DND-41 (cell line): ENCODE results near the gene TOR1B.

Source experiments
- ATAC-seq: fragments of 200-7000 bp; cut with Tn5 transposase; 3 replicates; pipeline ENCODE4 v1.9.1; 2021; ENCODE audit warnings: low read depth; ENCODE audit not compliant: insufficient read depth
- DNase-seq: peaks from one replicate; pipeline ENCODE4 v3.0.0-alpha.2; 2020
- H2AFZ ChIP-seq: 2 replicates; pipeline ENCODE4 v1.6.0; 2012; ENCODE audit warnings: low read depth, low read length
- H3K27ac ChIP-seq: 2 replicates; pipeline ENCODE4 v1.5.1; 2012; ENCODE audit warnings: low read length, inconsistent platforms
- H3K27me3 ChIP-seq: fragments of 200-600 bp; sonication (generic); 2 replicates; pipeline ENCODE4 v1.6.0; 2012; ENCODE audit warnings: low read length, mild to moderate bottlenecking, inconsistent platforms; ENCODE audit not compliant: insufficient read depth, poor library complexity
- H3K36me3 ChIP-seq: 2 replicates; pipeline ENCODE4 v1.5.1; 2012; ENCODE audit warnings: low read length, inconsistent platforms; ENCODE audit not compliant: insufficient read depth
- H3K4me1 ChIP-seq: 2 replicates; pipeline ENCODE4 v1.5.1; 2012; ENCODE audit warnings: mild to moderate bottlenecking, low read length; ENCODE audit not compliant: insufficient read depth
- H3K4me2 ChIP-seq: 2 replicates; pipeline ENCODE4 v1.6.0; 2012; ENCODE audit warnings: mild to moderate bottlenecking, moderate library complexity, low read length, inconsistent platforms; ENCODE audit not compliant: insufficient read depth
- H3K4me3 ChIP-seq, 2 experiments: fragments of 200-600 bp in 1 of 2; shearing (Covaris generic) in 1 of 2; 2 replicates each; pipeline ENCODE4 v1.5.1; 2012 to 2016; ENCODE audit warnings: inconsistent platforms in 2 of 2, low read length in 2 of 2, mild to moderate bottlenecking in 2 of 2, low read depth in 1 of 2, moderate library complexity in 1 of 2
- H3K79me2 ChIP-seq: 2 replicates; pipeline ENCODE4 v1.6.0; 2012; ENCODE audit warnings: low read length, inconsistent platforms; ENCODE audit not compliant: insufficient read depth
- H3K9ac ChIP-seq: 2 replicates; pipeline ENCODE4 v1.6.0; 2012; ENCODE audit warnings: low read depth, mild to moderate bottlenecking, inconsistent platforms, low read length, moderate library complexity
- H3K9me3 ChIP-seq: 2 replicates; pipeline ENCODE4 v1.5.1; 2012; ENCODE audit warnings: low read length, moderate library complexity, mild to moderate bottlenecking, inconsistent platforms; ENCODE audit not compliant: insufficient read depth, severe bottlenecking
- H4K20me1 ChIP-seq: 2 replicates; pipeline ENCODE4 v1.6.0; 2012; ENCODE audit warnings: low read length; ENCODE audit not compliant: insufficient read depth
- EZH2 ChIP-seq: IDR thresholded peaks from 3 replicates; pipeline ENCODE4 v1.6.1; 2012; ENCODE audit warnings: borderline replicate concordance, low read depth, mild to moderate bottlenecking, moderate library complexity, low read length, inconsistent platforms; ENCODE audit not compliant: severe bottlenecking
- TF ChIP-seq, protein P1 (sequence below): IDR thresholded peaks from 2 replicates; pipeline ENCODE4 v1.5.1; 2012; ENCODE audit warnings: borderline replicate concordance, low read length, moderate library complexity, mild to moderate bottlenecking; ENCODE audit not compliant: poor library complexity, severe bottlenecking; ENCODE audit errors: extremely low read depth

Gene TOR1B

DNA sequence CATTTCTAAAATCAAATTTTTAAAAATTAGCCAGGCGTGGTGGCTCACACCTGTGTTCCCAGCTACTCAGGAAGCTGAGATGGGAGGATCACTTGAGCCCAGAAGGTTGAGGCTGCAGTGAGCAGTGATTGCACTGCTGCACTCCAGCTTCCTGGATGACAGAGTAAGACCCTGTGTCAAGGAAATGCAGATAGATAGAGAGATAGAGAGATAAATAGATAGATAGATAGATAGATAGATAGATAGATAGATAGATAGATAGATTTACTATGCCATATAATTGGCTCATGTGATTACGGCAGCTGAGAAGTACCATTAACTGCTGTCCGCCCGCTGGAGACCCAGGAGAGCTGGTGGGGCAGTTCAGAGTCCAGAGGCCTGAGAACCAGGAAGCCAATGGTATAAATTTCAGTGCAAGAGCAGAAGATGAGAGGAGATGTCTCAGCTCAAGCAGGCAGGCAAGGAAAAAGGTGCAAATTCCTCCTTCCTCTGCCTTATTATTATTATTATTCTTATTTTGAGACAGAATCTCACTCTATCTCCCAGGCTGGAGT is 37.1 kb upstream of the TOR1B start:
- Histone ChIP-seq H3K27ac (no peak overlapping the region), H3K79me2 (no peaks in the 10 kb centered on the region), H3K9ac (no peak overlapping the region), H3K4me1 (no peaks in the 10 kb centered on the region), H2AFZ (no peak overlapping the region), H3K36me3 (no peaks in the 10 kb centered on the region), H3K9me3 (no peaks in the 10 kb centered on the region), H3K27me3 (no peaks in the 10 kb centered on the region), H3K4me3 (no peak overlapping the region), H3K4me2 (no peak overlapping the region), H4K20me1 (no peaks in the 10 kb centered on the region)
- no peak for TF ChIP-seq EZH2
- TF ChIP-seq, protein P1, sequence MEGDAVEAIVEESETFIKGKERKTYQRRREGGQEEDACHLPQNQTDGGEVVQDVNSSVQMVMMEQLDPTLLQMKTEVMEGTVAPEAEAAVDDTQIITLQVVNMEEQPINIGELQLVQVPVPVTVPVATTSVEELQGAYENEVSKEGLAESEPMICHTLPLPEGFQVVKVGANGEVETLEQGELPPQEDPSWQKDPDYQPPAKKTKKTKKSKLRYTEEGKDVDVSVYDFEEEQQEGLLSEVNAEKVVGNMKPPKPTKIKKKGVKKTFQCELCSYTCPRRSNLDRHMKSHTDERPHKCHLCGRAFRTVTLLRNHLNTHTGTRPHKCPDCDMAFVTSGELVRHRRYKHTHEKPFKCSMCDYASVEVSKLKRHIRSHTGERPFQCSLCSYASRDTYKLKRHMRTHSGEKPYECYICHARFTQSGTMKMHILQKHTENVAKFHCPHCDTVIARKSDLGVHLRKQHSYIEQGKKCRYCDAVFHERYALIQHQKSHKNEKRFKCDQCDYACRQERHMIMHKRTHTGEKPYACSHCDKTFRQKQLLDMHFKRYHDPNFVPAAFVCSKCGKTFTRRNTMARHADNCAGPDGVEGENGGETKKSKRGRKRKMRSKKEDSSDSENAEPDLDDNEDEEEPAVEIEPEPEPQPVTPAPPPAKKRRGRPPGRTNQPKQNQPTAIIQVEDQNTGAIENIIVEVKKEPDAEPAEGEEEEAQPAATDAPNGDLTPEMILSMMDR: no peak
- DNase-seq: no peak
- ATAC-seq: no peak

DNA sequence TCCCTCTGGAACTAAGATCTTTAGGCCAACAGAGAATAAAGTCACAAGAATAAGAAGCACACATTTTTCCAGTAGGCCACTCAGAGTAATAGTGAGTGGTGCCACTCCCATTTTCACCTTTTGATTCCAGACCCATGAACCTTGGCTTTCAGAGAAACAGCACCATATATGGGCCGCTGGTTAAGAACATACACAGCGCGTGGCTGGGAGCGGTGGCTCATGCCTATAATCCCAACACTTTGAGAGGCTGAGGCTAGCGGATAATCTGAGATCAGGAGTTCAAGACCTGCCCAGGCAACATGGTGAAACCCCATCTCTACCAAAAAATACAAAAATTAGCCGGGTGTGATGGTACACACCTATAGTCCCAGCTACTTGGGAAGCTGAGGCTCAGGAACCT is 34.5 kb upstream of the TOR1B start:
- no peak overlapping the region for H3K9ac ChIP-seq
- H3K9me3 ChIP-seq: no peaks in the 10 kb centered on the region
- H3K79me2 ChIP-seq: no peaks in the 10 kb centered on the region
- ATAC-seq (no peak), DNase-seq (no peak)
- no peaks in the 10 kb centered on the region for H3K36me3 ChIP-seq
- H2AFZ ChIP-seq: no peak overlapping the region
- H3K4me1 ChIP-seq: no peaks in the 10 kb centered on the region
- no peak overlapping the region for H3K4me2 ChIP-seq
- H3K27ac ChIP-seq: no peak overlapping the region
- no peak for TF ChIP-seq EZH2
- TF ChIP-seq, protein P1: no peak
- H4K20me1 ChIP-seq: no peaks in the 10 kb centered on the region
- H3K27me3 ChIP-seq: no peaks in the 10 kb centered on the region
- no peak overlapping the region for H3K4me3 ChIP-seq

DNA sequence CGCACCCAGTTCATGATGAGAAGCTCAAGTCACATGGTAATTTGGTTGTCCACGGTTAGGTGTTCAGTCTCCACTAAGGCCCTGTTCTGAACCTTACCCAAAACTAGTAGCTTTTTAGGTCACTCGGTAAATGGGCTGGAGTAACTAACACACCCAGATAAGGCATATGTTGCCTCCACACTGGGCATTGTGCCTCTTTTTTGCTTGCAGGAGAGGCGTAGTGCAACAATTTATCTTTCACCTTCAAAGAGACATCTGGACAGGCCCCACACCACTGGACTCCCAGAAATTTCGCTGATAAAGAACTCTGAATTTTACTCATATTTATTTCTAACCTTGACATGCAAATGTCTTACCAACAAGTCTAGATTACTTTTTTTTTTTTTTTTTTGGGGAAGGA is 33.3 kb upstream of the TOR1B start:
- H3K27me3 ChIP-seq: no peaks in the 10 kb centered on the region
- no peak overlapping the region for H2AFZ ChIP-seq
- no peak overlapping the region for H3K4me2 ChIP-seq
- no peaks in the 10 kb centered on the region for H3K9me3 ChIP-seq
- TF ChIP-seq EZH2: no peak
- TF ChIP-seq, protein P1: no peak
- ATAC-seq: no peak
- no peak overlapping the region for H3K4me3 ChIP-seq
- no peaks in the 10 kb centered on the region for H3K79me2 ChIP-seq
- DNase-seq: no peak
- H3K27ac ChIP-seq: no peak overlapping the region
- H4K20me1 ChIP-seq: no peaks in the 10 kb centered on the region
- H3K36me3 ChIP-seq: no peaks in the 10 kb centered on the region
- H3K9ac ChIP-seq: no peak overlapping the region
- H3K4me1 ChIP-seq: no peaks in the 10 kb centered on the region

DNA sequence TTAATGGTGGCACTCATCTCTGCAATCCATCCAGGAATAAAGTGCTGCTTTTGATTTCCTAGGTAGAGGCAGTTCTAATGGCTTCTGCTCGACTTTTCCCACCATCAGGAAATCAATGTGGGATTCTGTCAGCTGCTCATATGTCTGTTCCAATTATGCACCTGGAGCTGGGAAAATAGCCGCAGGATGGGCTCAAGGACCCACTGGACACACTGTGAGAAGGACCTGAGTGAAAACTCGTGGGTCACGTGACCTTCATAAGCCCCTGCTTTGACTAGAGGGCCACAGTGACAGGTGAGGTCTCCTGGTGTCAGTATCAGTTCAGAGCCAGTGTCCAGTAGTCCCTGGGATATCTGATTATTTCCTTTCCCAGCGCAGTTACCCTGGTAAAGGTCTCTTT is 32.2 kb upstream of the TOR1B start:
- Histone ChIP-seq H3K4me3 (no peak overlapping the region), H3K27ac (no peak overlapping the region), H3K4me1 (no peaks in the 10 kb centered on the region), H3K36me3 (no peaks in the 10 kb centered on the region), H3K9ac (no peak overlapping the region), H3K4me2 (no peak overlapping the region), H3K79me2 (no peaks in the 10 kb centered on the region), H4K20me1 (no peaks in the 10 kb centered on the region), H2AFZ (no peak overlapping the region), H3K9me3 (no peaks in the 10 kb centered on the region), H3K27me3 (no peaks in the 10 kb centered on the region)
- TF ChIP-seq, protein P1: no peak
- no peak for TF ChIP-seq EZH2
- DNase-seq (no peak), ATAC-seq (no peak)
